K562 (cell line): ENCODE measurements around the gene C19orf44. TPM values are rescaled to one million over a fixed set of nuclear protein-coding genes. Genes with fewer than 3 reads are reported as not detected.

Source experiments
- ATAC-seq: fragments of 200-7000 bp; cut with Tn5 transposase; 3 replicates; pipeline ENCODE4 v1.9.1; 2020; ENCODE audit warnings: moderate library complexity
- BruUV-seq: library from RNA; stranded (reverse); fragments of 400-500 nt; replicated peaks from 2 replicates; lab custom pipeline; 2021; lab: Mats Ljungman, UMichigan
- CTCF ChIA-PET: fragments of 300-600 bp; formaldehyde crosslinking; extraction: SDS; loops from one replicate; lab custom pipeline; 2021; ENCODE audit warnings: low intra/inter-chr PET ratio; lab: Yijun Ruan, JAX
- POLR2A ChIA-PET: fragments of 300-600, 350-650 bp; sonication (Branson Sonifier 250); formaldehyde crosslinking; extraction: SDS; loops from one replicate; lab custom pipeline; 2021; ENCODE audit warnings: antibody characterized with exemption, inconsistent platforms; lab: Yijun Ruan, JAX
- DNase-seq, 4 experiments: peaks; one replicate each; pipeline versions ENCODE4 v3.0.0 to v3.0.0-alpha.2; 2011 to 2018; ENCODE audit warnings: low spot score in 3 of 4, mixed read lengths in 3 of 4; ENCODE audit errors: extremely low read depth in 1 of 4
- FAIRE-seq: peaks from 2 replicates; lab custom pipeline; 2011; peaks lifted over from hg19 to GRCh38; lab: Jason Lieb, UNC
- H2AFZ ChIP-seq: 2 replicates; pipeline ENCODE4 v1.6.0; 2011; ENCODE audit warnings: low read depth, low read length, control low read depth, inconsistent platforms
- H3K27ac ChIP-seq: fragments of 200-600 bp; 3 replicates; pipeline ENCODE4 v1.8.0; 2011; ENCODE audit warnings: low read depth, mild to moderate bottlenecking, control low read depth, inconsistent platforms, low read length, moderate library complexity, mixed read lengths; ENCODE audit errors: extremely low read depth
- H3K27me3 ChIP-seq, 2 experiments: fragments of 300-600 bp in 1 of 2; 2 replicates in 1 of 2; 3 replicates in 1 of 2; pipeline versions ENCODE4 v1.6.0 to v1.8.0; 2011; ENCODE audit warnings: inconsistent platforms in 2 of 2, low read length in 2 of 2, mild to moderate bottlenecking in 1 of 2, mixed read lengths in 1 of 2, moderate library complexity in 1 of 2; ENCODE audit not compliant: control insufficient read depth in 2 of 2, insufficient read depth in 2 of 2
- H3K36me3 ChIP-seq: fragments of 300-600 bp; 3 replicates; pipeline ENCODE4 v1.8.0; 2011; ENCODE audit warnings: mild to moderate bottlenecking, low read length, inconsistent platforms; ENCODE audit not compliant: control insufficient read depth, insufficient read depth
- H3K4me1 ChIP-seq, 2 experiments: fragments of 200-600 bp in 1 of 2; replicated peaks in 1 of 2; 2 replicates in 1 of 2; 3 replicates in 1 of 2; pipeline versions ENCODE4 v1.5.1 to v1.8.0; 2011; ENCODE audit warnings: inconsistent platforms in 2 of 2, low read length in 2 of 2, mild to moderate bottlenecking in 1 of 2, mixed read lengths in 1 of 2, moderate library complexity in 1 of 2; ENCODE audit not compliant: control insufficient read depth in 2 of 2, insufficient read depth in 2 of 2
- H3K4me2 ChIP-seq: 2 replicates; pipeline ENCODE4 v1.6.1; 2011; ENCODE audit warnings: low read length, control low read depth, inconsistent platforms, mixed read lengths; ENCODE audit not compliant: insufficient read depth
- H3K4me3 ChIP-seq: fragments of 200-600 bp; sonication (generic), shearing (Covaris generic); 2 replicates; pipeline ENCODE4 v1.5.1; 2016; ENCODE audit warnings: control low read depth, inconsistent platforms
- H3K79me2 ChIP-seq: fragments of 200-600 bp; 3 replicates; pipeline ENCODE4 v1.8.0; 2011; ENCODE audit warnings: low read length, inconsistent platforms; ENCODE audit not compliant: control insufficient read depth, insufficient read depth
- H3K9ac ChIP-seq, 2 experiments: 2 replicates each; pipeline versions ENCODE4 v1.6.0 to v1.6.1; 2011; ENCODE audit warnings: low read depth in 2 of 2, low read length in 2 of 2, control low read depth in 1 of 2, inconsistent platforms in 1 of 2, mild to moderate bottlenecking in 1 of 2, mixed read lengths in 1 of 2; ENCODE audit not compliant: insufficient read depth in 1 of 2
- H3K9me1 ChIP-seq: one replicate; pipeline ENCODE4 v1.6.0; 2011; ENCODE audit warnings: inconsistent platforms, mild to moderate bottlenecking, low read length, moderate library complexity; ENCODE audit not compliant: control insufficient read depth, insufficient read depth
- H3K9me3 ChIP-seq: replicated peaks from 2 replicates; pipeline ENCODE4 v1.5.1; 2011; ENCODE audit warnings: low read depth, low read length, inconsistent platforms; ENCODE audit not compliant: control insufficient read depth, insufficient read depth
- H4K20me1 ChIP-seq: replicated peaks from 2 replicates; pipeline ENCODE4 v1.6.1; 2011; ENCODE audit warnings: low read length, inconsistent platforms, mixed read lengths; ENCODE audit not compliant: control insufficient read depth, insufficient read depth
- CREM ChIP-seq: IDR thresholded peaks from 2 replicates; pipeline ENCODE4 v1.6.1; 2014; ENCODE audit warnings: antibody characterized with exemption, low read depth
- GATA2 ChIP-seq: sonication (generic); formaldehyde crosslinking; IDR thresholded peaks from 2 replicates; pipeline ENCODE4 v1.4.0; 2020; ENCODE audit warnings: mild to moderate bottlenecking, missing genetic modification reagents
- MTA1 ChIP-seq: fragments of 450-650 bp; IDR thresholded peaks from 2 replicates; pipeline ENCODE4 v1.6.1; 2017; ENCODE audit warnings: borderline replicate concordance
- POLR2G ChIP-seq: fragments of 200-400 bp; formaldehyde crosslinking; IDR thresholded peaks from 2 replicates; pipeline ENCODE4 v1.6.1; 2017; ENCODE audit warnings: low read depth, mild to moderate bottlenecking, antibody characterized with exemption, low read length, moderate library complexity
- RBFOX2 ChIP-seq: fragments of 200-400 bp; formaldehyde crosslinking; IDR thresholded peaks from 2 replicates; pipeline ENCODE4 v1.6.1; 2017; ENCODE audit warnings: low read depth, mild to moderate bottlenecking, low read length, moderate library complexity
- SAFB2 ChIP-seq: fragments of 200-400 bp; formaldehyde crosslinking; IDR thresholded peaks from 2 replicates; pipeline ENCODE4 v1.6.1; 2018; ENCODE audit warnings: borderline replicate concordance, low read length, low read depth, moderate library complexity; ENCODE audit not compliant: severe bottlenecking
- SMC3 ChIP-seq: conservative IDR thresholded peaks from 2 replicates; pipeline ENCODE4 v1.6.1; 2011; ENCODE audit warnings: low read depth, low read length, improper control_type of control experiment; ENCODE audit not compliant: insufficient read depth
- WGBS: fragments of 100-300 bp; shearing (Covaris generic); methylation state at CpG from one replicate; pipeline ENCODE4 v1.1.6; 2016; ENCODE audit warnings: low coverage, mixed read lengths; ENCODE audit not compliant: insufficient coverage; ENCODE audit errors: missing lambda C conversion rate; 5-methylcytosine and 5-hydroxymethylcytosine counted together
- in situ Hi-C: fragments of 300-500 bp; cut with MboI; formaldehyde crosslinking; loops from 4 replicates; pipeline ENCODE4 v1.15.0; 2018; ENCODE audit warnings: inconsistent platforms, mixed read lengths
- intact Hi-C: fragments of 100-400 bp; cut with micrococcal nuclease; formaldehyde crosslinking; loops from 2 replicates; pipeline ENCODE4 v1.14.2; 2022
- polyA plus RNA-seq, 8 experiments: library from polyadenylated mRNA; depleted of rRNA in 4 of 8; stranded (reverse) in 5 of 8; unstranded in 3 of 8; fragments of >200 nt; fragmentation: Nextera tagmentation in 2 of 8; fragmentation: Illumina TruSeq in 1 of 8; extraction: Ambion mirVana in 2 of 8; extraction: Trizol in 1 of 8; gene quantifications; 2 replicates each; pipeline versions ENCODE4 v1.2.1 to v1.2.3, GENCODE V29; 2011 to 2014; ENCODE audit warnings: inconsistent platforms in 1 of 8, missing spikeins in 1 of 8
- total RNA-seq, 7 experiments: library from RNA; depleted of rRNA in 6 of 7; stranded (reverse); fragments of >200 nt in 6 of 7; fragmentation: Illumina TruSeq in 2 of 7; extraction: Trizol in 2 of 7; gene quantifications; 2 replicates each; pipeline versions ENCODE4 v1.2.1 to v1.2.3, GENCODE V29; 2011 to 2021; ENCODE audit warnings: low replicate concordance in 1 of 7

C19orf44 gene
- total and polyA plus RNA-seq, 9 of the 15 experiments (the other 6 are each of a cell fraction or from before 2014, with no cell fraction given), result 0.41 to 7.7 (median 3.5) TPM

DNA sequence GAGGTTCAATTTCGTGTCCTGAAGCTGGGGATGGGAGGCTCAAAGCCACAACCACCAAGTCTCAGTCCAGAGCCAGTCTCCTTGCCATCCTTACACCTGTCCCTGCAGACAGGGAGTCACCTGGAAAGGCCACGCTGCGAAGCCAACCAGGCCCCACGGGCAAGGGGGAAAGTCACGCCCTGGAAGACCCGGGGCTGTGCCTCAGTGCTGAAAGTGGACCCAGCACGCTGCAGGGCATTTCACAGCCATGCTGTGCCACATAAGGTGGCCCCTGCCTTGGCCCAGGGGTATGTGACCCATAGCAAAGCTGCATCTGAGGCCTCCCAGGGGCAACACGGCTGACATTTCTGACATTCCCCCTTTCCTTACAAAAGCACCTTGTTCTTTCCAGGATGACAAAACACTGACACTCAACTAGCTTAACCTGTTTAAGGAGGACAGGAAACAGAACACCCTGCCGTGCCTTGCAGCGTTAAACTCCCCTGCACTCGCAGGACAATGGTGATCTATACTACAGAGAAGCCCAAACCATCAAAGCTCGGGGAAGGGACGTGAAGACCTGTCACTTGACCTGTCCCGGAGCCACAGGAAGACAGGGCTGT is 31.2 kb downstream of the C19orf44 start:
- H3K9ac ChIP-seq, result peak overlapping the region in 1 of 2 experiments; percentile 61; a peak in 2 of 4 replicates
- WGBS, result 88% methylated on average over 14 of the region's 14 CpGs
- TF ChIP-seq POLR2G, result peak; percentile 63; the same call in 1 of the 2 replicates
- peak; percentile 63 for TF ChIP-seq RBFOX2
- no peak for TF ChIP-seq CREM
- H3K4me2 ChIP-seq, result no peak overlapping the region
- TSS peak; percentile 26 for BruUV-seq
- ChIA-PET POLR2A (interaction anchor here (0.8 to 1.3 kb wide), 4 partner anchors 13 to 41 kb away, joined by 3 read pairs; partner anchors contain the start of gene CHERP), CTCF (no interaction called here)
- FAIRE-seq (no peak), ATAC-seq (no peak), DNase-seq (peak in 1 of 4 experiments; percentile 3)
- peaks cover 95% of the 10 kb centered on the region; the same call in 2 of the 3 replicates for H3K36me3 ChIP-seq
- H3K4me1 ChIP-seq, result peaks cover 0 to 14% of the 10 kb centered on the region in 2 experiments; a peak in 1 of 5 replicates
- H3K27me3 ChIP-seq, result no peaks in the 10 kb centered on the region
- H3K4me3 ChIP-seq, result no peak overlapping the region
- in situ Hi-C loops, result no loop called here
- intact Hi-C loops, result no loop called here
- peaks cover 3% of the 10 kb centered on the region; the same call in 1 of the 2 replicates for H4K20me1 ChIP-seq
- no peak overlapping the region for H2AFZ ChIP-seq
- no peaks in the 10 kb centered on the region for H3K79me2 ChIP-seq
- H3K27ac ChIP-seq, result no peak overlapping the region
- no peaks in the 10 kb centered on the region for H3K9me3 ChIP-seq
- no peaks in the 10 kb centered on the region for H3K9me1 ChIP-seq

DNA sequence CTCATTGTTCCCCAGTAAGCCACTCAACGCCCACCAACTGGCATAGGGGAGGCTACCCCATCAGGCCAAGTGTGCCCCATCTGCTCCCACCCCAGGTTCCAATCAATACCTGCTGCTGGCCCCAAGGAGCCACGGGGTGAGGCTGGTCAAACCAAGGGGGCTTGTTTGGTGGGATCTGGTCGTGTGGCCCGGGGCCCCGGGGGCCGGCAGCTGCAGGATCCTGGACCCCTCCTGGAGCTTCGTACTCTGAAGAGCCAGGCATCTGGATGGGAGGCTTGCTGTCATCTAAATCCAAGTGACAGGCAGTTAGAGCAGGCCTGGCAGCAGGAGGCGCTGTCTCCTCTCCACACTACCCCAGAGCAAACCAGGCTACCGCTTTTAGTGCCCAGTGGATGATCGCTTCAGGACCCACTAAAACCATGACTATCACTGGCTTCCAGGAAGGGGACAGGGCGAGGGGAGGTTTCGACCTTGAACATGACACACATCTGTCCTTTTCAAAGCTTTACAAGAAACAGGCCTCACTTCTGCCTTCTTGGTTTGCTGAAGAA is 31.9 kb downstream of the C19orf44 start:
- Histone ChIP-seq H3K36me3 (peaks cover 95% of the 10 kb centered on the region; the same call in 2 of the 3 replicates), H3K27me3 (no peaks in the 10 kb centered on the region), H3K9ac (no peak overlapping the region; a peak in 1 of 4 replicates), H3K27ac (no peak overlapping the region), H3K9me1 (no peaks in the 10 kb centered on the region), H3K9me3 (no peaks in the 10 kb centered on the region), H3K4me2 (no peak overlapping the region), H4K20me1 (peaks cover 3% of the 10 kb centered on the region; the same call in 1 of the 2 replicates), H3K79me2 (no peaks in the 10 kb centered on the region), H3K4me1 (peaks cover 0 to 16% of the 10 kb centered on the region in 2 experiments; a peak in 1 of 5 replicates), H3K4me3 (no peak overlapping the region), H2AFZ (no peak overlapping the region)
- 85% methylated on average over 12 of the region's 12 CpGs for WGBS
- intact Hi-C loops, result no loop called here
- in situ Hi-C loops, result no loop called here
- POLR2A ChIA-PET, result interaction anchor here (0.8 to 1.3 kb wide), 3 partner anchors 13 to 41 kb away, joined by 3 read pairs; partner anchors contain the start of gene CHERP
- FAIRE-seq, result peak; percentile 62
- ATAC-seq, result peak; percentile 83
- peak; percentile 20 to 48 (median 38) for DNase-seq
- BruUV-seq, result no TSS peak
- CTCF ChIA-PET, result no interaction called here
- no peak for TF ChIP-seq SAFB2
- no peak for TF ChIP-seq MTA1
- TF ChIP-seq SMC3, result peak; percentile 33; the same call in 1 of the 2 replicates
- TF ChIP-seq GATA2 (CRISPR knock-in tag), result no peak
